AG04449 (cell line): ENCODE results near the gene BOK.
"Not testable (repeated sequence)": the region's sequence is repeated elsewhere in the genome, so short reads cannot be mapped to it uniquely, and the experiment has no call there.

Source experiments
- CTCF ChIA-PET: fragments of 350-600 bp; formaldehyde crosslinking; extraction: SDS; loops from one replicate; lab custom pipeline; 2021; ENCODE audit warnings: antibody characterized with exemption; lab: Yijun Ruan, JAX
- POLR2A ChIA-PET: fragments of 400-600, 350-600 bp; formaldehyde crosslinking; extraction: SDS; loops from one replicate; lab custom pipeline; 2020; ENCODE audit warnings: antibody characterized with exemption, inconsistent platforms; lab: Yijun Ruan, JAX
- DNase-seq: peaks from one replicate; pipeline ENCODE4 v3.0.0-alpha.2; 2010; ENCODE audit warnings: low read depth, low spot score
- H3K4me3 ChIP-seq: 2 replicates; pipeline ENCODE4 v1.5.1; 2011; ENCODE audit warnings: low read depth, mild to moderate bottlenecking, control low read depth, low read length
- TF ChIP-seq, protein P1 (sequence below): IDR thresholded peaks from one replicate; pipeline ENCODE4 v1.5.1; 2011; ENCODE audit warnings: mild to moderate bottlenecking, moderate library complexity, low read length, control low read depth, inconsistent platforms; ENCODE audit not compliant: insufficient read depth; ENCODE audit errors: missing control alignments

BOK gene

DNA sequence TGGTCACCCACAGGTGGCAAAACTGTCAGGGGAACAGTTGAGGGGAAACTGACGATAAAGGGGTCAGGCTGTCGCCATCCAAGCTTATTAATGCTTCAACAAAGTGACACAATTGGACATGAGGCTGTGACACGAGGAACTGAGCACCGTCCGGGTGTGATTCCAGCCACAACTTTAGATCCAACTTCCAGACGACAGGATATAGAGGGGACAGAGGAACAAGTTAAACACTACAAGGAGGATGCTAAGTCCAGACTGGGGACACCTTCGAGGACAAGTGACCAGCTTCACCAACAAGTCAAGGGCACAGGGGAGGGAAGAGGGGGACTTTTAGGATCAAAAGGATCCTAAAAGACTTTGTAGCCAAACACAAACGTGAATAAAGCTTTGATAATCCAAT, 23.8 kb downstream of the BOK start:
- H3K4me3 ChIP-seq = no peak overlapping the region
- ChIA-PET CTCF (no interaction called here), POLR2A (no interaction called here)
- TF ChIP-seq, protein P1, sequence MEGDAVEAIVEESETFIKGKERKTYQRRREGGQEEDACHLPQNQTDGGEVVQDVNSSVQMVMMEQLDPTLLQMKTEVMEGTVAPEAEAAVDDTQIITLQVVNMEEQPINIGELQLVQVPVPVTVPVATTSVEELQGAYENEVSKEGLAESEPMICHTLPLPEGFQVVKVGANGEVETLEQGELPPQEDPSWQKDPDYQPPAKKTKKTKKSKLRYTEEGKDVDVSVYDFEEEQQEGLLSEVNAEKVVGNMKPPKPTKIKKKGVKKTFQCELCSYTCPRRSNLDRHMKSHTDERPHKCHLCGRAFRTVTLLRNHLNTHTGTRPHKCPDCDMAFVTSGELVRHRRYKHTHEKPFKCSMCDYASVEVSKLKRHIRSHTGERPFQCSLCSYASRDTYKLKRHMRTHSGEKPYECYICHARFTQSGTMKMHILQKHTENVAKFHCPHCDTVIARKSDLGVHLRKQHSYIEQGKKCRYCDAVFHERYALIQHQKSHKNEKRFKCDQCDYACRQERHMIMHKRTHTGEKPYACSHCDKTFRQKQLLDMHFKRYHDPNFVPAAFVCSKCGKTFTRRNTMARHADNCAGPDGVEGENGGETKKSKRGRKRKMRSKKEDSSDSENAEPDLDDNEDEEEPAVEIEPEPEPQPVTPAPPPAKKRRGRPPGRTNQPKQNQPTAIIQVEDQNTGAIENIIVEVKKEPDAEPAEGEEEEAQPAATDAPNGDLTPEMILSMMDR = no peak
- no peak for DNase-seq

DNA sequence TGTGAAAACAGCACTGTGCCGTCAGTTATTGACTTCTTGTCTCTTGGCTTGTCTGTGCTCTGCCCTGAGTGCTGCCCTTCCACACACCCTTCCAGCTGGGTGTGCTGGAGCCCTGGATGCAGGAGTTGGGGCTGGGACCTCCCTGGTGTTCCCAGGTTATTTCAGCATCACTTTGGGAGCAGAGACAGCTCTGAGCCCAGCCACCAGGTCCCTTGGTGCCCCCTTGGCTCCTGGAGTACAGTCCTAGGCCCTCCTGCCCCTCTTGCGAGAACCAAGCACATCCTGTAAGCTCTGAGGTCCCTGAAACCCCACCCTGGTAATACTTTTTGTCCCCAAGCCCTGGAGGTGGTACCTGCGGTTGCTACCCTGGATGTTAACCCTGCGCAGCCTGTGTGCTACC, 24.3 kb downstream of the BOK start:
- TF ChIP-seq, protein P1 = no peak
- no peak for DNase-seq
- ChIA-PET CTCF (no interaction called here), POLR2A (no interaction called here)
- no peak overlapping the region for H3K4me3 ChIP-seq

DNA sequence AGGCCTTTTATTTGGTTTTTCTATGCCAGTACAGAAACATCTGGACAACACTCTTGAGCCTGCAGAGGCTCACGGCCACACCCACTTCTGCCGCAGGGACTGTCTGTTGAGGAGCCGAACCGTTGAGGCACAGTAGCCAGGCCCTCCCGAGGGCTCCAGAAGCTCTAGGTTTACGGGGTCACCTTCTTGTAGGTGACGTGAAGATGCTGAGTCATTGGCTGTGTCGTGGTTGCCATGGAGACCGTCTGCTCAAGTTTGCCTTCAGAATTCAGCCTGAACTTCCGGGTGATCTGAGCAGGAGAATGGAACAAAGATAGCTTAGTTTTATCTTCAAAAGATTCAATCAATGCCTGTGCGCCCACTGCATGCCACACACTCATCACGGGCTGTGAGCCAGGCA, 25.9 kb downstream of the BOK start:
- ChIA-PET POLR2A (no interaction called here), CTCF (no interaction called here)
- H3K4me3 ChIP-seq = no peak overlapping the region
- no peak for DNase-seq
- TF ChIP-seq, protein P1 = no peak

DNA sequence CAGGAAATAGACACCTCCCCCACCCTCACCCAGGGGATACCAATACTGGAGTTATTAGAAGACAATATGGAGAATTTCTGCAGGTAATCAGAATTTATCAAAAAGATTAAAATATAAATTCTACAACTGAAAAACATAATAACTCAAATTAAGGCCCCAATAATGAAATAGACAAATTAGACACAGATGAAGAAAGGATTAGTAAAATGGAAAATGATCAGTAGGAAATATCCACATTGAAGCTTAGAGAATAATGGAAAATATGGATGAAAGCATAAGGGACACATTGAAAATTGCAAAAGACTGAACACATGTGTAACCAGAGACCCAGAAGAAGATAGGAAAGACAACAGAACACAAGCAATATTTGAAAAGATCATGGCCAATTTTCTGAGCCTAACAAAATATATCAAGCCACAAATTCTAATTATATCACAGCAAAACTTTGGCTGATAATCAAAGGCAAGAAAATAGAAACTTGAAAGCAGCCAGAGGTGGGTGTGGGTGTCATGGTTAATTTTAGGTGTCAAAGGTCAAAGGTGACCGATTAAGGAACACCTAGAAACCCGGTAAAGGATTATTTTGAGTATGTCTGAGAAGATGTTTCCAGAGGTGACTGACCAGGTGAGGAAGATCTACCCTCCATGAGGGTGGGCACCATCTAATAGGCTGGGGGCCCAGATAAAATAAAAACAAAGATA, 28.2 kb downstream of the BOK start:
- no peak for DNase-seq
- no peak overlapping the region for H3K4me3 ChIP-seq
- TF ChIP-seq, protein P1 = no peak
- ChIA-PET POLR2A (no interaction called here), CTCF (no interaction called here)

DNA sequence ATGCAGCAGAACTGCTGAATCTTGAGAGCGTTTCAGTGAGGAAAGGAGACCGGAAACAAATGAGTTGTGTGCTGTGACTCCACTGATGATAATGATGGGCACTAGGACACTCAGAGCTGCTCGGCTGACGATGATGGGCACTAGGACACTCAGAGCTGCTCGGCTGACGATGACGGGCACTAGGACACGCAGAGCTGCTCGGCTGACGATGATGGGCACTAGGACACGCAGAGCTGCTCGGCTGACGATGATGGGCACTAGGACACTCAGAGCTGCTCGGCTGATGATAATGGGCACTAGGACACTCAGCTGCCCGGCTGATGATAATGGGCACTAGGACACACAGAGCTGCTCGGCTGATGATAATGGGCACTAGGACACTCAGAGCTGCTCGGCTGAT, 31.3 kb downstream of the BOK start:
- DNase-seq, CTCF ChIA-PET, POLR2A ChIA-PET, H3K4me3 ChIP-seq: not testable (repeated sequence)

DNA sequence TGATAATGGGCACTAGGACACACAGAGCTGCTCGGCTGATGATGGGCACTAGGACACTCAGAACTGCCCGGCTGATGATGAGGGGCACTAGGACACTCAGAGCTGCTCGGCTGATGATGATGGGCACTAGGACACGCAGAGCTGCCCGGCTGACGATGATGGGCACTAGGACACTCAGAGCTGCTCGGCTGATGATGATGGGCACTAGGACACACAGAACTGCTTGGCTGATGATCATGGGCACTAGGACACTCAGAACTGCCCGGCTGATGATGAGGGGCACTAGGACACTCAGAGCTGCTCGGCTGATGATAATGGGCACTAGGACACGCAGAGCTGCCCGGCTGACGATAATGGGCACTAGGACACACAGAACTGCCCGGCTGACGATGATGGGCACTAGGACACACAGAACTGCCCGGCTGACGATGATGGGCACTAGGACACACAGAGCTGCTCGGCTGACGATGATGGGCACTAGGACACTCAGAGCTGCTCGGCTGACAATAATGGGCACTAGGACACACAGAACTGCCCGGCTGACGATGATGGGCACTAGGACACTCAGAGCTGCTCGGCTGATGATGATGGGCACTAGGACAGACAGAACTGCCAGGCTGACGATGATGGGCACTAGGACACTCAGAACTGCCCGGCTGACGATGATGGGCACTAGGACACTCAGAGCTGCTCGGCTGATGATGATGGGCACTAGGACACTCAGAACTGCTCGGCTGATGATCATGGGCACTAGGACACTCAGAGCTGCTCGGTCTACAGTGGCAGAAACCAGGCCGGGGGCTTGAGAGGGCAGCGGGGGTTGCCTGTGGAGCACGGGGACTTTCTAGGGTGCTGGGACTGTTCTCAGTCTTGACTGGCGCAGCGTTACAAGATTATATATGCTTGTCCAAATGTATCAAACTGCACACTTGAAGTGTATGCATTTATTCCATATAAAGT, 32.2 kb downstream of the BOK start:
- H3K4me3 ChIP-seq, CTCF ChIA-PET, DNase-seq: not testable (repeated sequence)
- POLR2A ChIA-PET = interaction anchor here (0.9 kb wide), 1 partner anchor 20 kb away, joined by 3 read pairs; no protein-coding TSS in a partner anchor

DNA sequence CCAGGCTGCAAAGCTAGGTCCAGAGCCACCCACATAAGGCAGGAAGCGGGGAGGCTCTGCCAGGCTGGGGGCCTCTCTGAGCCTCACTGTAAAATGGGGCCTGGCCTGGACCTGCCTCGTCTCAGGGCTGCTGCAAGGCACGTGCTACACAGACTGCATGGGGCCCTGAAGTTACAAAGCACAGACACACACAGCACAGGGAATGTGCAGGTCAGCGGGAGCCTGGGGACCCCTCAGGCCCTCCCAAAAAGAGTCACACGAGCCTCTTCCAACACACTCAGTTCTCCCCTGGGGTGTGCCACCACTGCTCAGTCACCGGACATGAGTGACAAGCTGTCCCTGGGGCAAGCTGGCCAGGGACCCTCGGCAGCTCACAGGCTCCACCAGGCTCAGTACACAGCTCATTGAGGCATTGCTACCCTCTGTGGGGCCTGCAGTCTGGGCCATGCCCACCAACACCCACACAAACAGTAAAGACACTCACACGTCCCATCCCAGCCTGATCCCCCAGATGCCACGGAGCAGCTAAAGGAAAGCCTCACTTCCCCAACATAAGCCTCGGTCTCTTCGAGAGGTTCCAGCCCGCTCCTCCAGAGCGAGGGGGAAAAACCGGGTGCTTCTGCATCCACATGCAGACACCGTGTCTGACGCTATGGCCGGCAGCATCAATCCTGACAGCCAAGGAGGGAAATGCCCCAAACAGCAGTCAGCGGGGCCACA, 33.7 kb downstream of the BOK start:
- ChIA-PET CTCF (no interaction called here), POLR2A (no interaction called here)
- DNase-seq = no peak
- TF ChIP-seq, protein P1 = no peak
- H3K4me3 ChIP-seq = no peak overlapping the region
